Measurements from ENCODE around the gene PRDM9.
"Not testable (repeated sequence)": the region's sequence is repeated elsewhere in the genome, so short reads cannot be mapped to it uniquely, and the experiment has no call there.

PRDM9 gene

GRCh38 chr5:23496576-23496975, 10.8 kb upstream of the PRDM9 start:
- Histone ChIP-seq H3K4me3 (ENCODE audit: low read depth, low read length) (no peak overlapping the region), H3K27me3 (ENCODE audit: control insufficient read depth, insufficient read depth, low read length) (no peaks in the 10 kb centered on the region), H3K27ac (no peak overlapping the region), H3K9me3 (ENCODE audit: control insufficient read depth, low read length) (no peaks in the 10 kb centered on the region), H2AFZ (no peak overlapping the region), H3K9ac (no peak overlapping the region), H3K4me2 (ENCODE audit: low read length) (no peak overlapping the region), H3K36me3 (ENCODE audit: control insufficient read depth, insufficient read depth, low read length) (no peaks in the 10 kb centered on the region), H3K4me1 (no peaks in the 10 kb centered on the region), H3K79me2 (no peaks in the 10 kb centered on the region)
- TF ChIP-seq, protein P1, sequence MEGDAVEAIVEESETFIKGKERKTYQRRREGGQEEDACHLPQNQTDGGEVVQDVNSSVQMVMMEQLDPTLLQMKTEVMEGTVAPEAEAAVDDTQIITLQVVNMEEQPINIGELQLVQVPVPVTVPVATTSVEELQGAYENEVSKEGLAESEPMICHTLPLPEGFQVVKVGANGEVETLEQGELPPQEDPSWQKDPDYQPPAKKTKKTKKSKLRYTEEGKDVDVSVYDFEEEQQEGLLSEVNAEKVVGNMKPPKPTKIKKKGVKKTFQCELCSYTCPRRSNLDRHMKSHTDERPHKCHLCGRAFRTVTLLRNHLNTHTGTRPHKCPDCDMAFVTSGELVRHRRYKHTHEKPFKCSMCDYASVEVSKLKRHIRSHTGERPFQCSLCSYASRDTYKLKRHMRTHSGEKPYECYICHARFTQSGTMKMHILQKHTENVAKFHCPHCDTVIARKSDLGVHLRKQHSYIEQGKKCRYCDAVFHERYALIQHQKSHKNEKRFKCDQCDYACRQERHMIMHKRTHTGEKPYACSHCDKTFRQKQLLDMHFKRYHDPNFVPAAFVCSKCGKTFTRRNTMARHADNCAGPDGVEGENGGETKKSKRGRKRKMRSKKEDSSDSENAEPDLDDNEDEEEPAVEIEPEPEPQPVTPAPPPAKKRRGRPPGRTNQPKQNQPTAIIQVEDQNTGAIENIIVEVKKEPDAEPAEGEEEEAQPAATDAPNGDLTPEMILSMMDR (IDR thresholded peaks at IDR 0.05) = no peak

DNA sequence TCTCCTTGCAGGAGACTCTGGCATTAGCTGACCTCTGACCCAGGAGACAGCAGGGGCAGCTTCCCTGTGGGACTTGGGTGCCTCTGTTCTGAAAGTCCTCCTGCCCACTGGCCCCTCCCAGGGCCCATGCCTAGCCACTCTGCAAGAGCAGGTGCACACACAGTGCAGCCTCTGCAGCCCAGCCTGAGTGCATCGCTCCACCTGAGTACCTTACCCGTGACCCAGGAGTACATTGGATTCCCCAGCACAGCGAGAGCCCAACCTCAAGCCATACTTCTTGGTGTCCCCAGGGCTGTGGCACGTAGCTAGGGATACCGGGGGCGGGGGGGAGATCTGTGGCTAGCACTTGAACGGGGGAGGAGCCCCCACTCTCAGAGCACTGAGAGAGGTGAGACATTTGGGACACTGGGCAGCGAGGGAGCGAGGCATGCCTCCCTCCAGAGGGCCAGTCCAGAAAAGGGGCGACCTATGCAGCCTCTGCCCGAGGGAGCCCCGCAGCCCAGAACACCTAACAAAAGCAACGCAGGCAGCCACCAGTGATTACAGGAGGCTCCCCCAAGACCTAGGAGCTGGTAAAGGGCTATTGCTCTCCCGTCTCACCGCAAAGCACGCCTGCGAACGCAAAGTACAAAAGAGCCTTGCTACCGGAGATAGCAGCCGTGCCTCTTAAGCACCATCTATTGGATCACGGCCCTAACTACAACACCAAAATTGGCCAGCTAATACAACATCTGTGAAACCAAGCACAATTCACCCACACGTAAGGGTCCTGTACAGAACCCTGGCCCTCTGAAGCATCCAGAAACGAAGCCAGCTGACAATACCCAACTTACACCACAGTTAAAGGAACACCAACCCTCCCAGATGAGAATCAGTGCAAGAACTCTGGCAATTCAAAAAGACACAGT, 826 bp upstream of the PRDM9 start:
- no peaks in the 10 kb centered on the region for H3K79me2 ChIP-seq
- H3K9ac ChIP-seq = no peak overlapping the region
- H3K4me3 ChIP-seq (ENCODE audit: low read depth, low read length) = no peak overlapping the region
- H3K4me2 ChIP-seq (ENCODE audit: low read length) = no peak overlapping the region
- H2AFZ ChIP-seq = no peak overlapping the region
- no peak overlapping the region for H3K27ac ChIP-seq
- TF ChIP-seq, protein P1 (IDR thresholded peaks at IDR 0.05) = no peak
- H3K4me1 ChIP-seq = no peaks in the 10 kb centered on the region
- no peaks in the 10 kb centered on the region for H3K36me3 ChIP-seq (ENCODE audit: control insufficient read depth, insufficient read depth, low read length)
- no peaks in the 10 kb centered on the region for H3K27me3 ChIP-seq (ENCODE audit: control insufficient read depth, insufficient read depth, low read length)
- H3K9me3 ChIP-seq (ENCODE audit: control insufficient read depth, low read length) = no peaks in the 10 kb centered on the region

- H3K4me3 ChIP-seq (ENCODE audit: low read depth, low read length); H3K9me3 ChIP-seq (ENCODE audit: control insufficient read depth, low read length); H3K4me2 ChIP-seq (ENCODE audit: low read length); H3K79me2 ChIP-seq; H3K4me1 ChIP-seq; H3K27me3 ChIP-seq (ENCODE audit: control insufficient read depth, insufficient read depth, low read length); H3K36me3 ChIP-seq (ENCODE audit: control insufficient read depth, insufficient read depth, low read length); H3K9ac ChIP-seq; H3K27ac ChIP-seq; H2AFZ ChIP-seq: not testable (repeated sequence)
Measured at GRCh38 chr5:23510434-23510833, 3.0 kb downstream of the PRDM9 start.

DNA sequence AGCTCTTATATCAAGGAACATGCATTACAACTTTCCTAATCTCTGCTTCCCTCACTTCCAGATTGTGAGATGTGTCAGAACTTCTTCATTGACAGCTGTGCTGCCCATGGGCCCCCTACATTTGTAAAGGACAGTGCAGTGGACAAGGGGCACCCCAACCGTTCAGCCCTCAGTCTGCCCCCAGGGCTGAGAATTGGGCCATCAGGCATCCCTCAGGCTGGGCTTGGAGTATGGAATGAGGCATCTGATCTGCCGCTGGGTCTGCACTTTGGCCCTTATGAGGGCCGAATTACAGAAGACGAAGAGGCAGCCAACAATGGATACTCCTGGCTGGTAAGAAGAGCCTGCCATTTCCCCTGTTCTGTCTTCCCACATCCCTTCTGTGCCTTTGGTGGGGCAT, 15.1 kb downstream of the PRDM9 start:
- Histone ChIP-seq H3K36me3 (ENCODE audit: control insufficient read depth, insufficient read depth, low read length) (no peaks in the 10 kb centered on the region), H3K79me2 (no peaks in the 10 kb centered on the region), H3K4me2 (ENCODE audit: low read length) (no peak overlapping the region), H2AFZ (no peak overlapping the region), H3K9ac (no peak overlapping the region), H3K4me1 (no peaks in the 10 kb centered on the region), H3K27me3 (ENCODE audit: control insufficient read depth, insufficient read depth, low read length) (no peaks in the 10 kb centered on the region), H3K9me3 (ENCODE audit: control insufficient read depth, low read length) (no peaks in the 10 kb centered on the region), H3K4me3 (ENCODE audit: low read depth, low read length) (no peak overlapping the region), H3K27ac (no peak overlapping the region)
- TF ChIP-seq, protein P1 (IDR thresholded peaks at IDR 0.05) = no peak

- Histone ChIP-seq H3K4me1 (no peaks in the 10 kb centered on the region), H3K9ac (no peak overlapping the region), H3K4me2 (ENCODE audit: low read length) (no peak overlapping the region), H3K36me3 (ENCODE audit: control insufficient read depth, insufficient read depth, low read length) (no peaks in the 10 kb centered on the region), H3K4me3 (ENCODE audit: low read depth, low read length) (no peak overlapping the region), H2AFZ (no peak overlapping the region), H3K27ac (no peak overlapping the region), H3K9me3 (ENCODE audit: control insufficient read depth, low read length) (no peaks in the 10 kb centered on the region), H3K79me2 (no peaks in the 10 kb centered on the region), H3K27me3 (ENCODE audit: control insufficient read depth, insufficient read depth, low read length) (no peaks in the 10 kb centered on the region)
- TF ChIP-seq, protein P1 (IDR thresholded peaks at IDR 0.05) = no peak
Measured at GRCh38 chr5:23523031-23523430, 15.6 kb downstream of the PRDM9 start.
